Dermis lymphatic vessel endothelial cell (primary cell): ENCODE results near the gene ZNF106. TPM values are rescaled to one million over a fixed set of nuclear protein-coding genes. Genes with fewer than 3 reads are reported as not detected.

ENCODE experiments used
- total RNA-seq: library from RNA; depleted of rRNA; stranded (reverse); fragments of >200 nt; gene quantifications from 2 replicates; pipeline ENCODE4 v1.2.1, GENCODE V29; 2014

Gene ZNF106
- 30.0 and 37.9 TPM in 2 replicates for total RNA-seq

GRCh38 chr15:42490671-42491538, at the start of gene ZNF106:
ZNF106 (minus strand) TSS chr15:42491141; CDS start chr15:42472289, 18,852 bp downstream.

GRCh38 chr15:42495361-42496212, 4.6 kb upstream of the ZNF106 start, which contains the start of gene SNAP23:
SNAP23 (plus strand) TSS chr15:42495634; CDS start chr15:42511847, 16,213 bp downstream.

Other genes with a start within 250 kb of the ZNF106 start
- gene GANC, start 217.9 kb downstream of the ZNF106 start, total RNA-seq, result 14.0 and 14.4 TPM in 2 replicates
- 61.5 and 64.3 TPM in 2 replicates for gene TMEM87A, start 217.7 kb downstream of the ZNF106 start, total RNA-seq
- 0.65 and 0.69 TPM in 2 replicates for gene CAPN3, start 131.6 kb downstream of the ZNF106 start, total RNA-seq
- 186 and 197 TPM in 2 replicates for gene SNAP23, start 4.5 kb upstream of the ZNF106 start, total RNA-seq
- 15.4 and 18.7 TPM in 2 replicates for gene LRRC57, start 57.7 kb upstream of the ZNF106 start, total RNA-seq
- gene HAUS2, start 57.7 kb upstream of the ZNF106 start, total RNA-seq, result 22.9 and 23.1 TPM in 2 replicates
- 6.9 and 7.6 TPM in 2 replicates for gene STARD9, start 84.5 kb upstream of the ZNF106 start, total RNA-seq
- gene CDAN1, start 246.0 kb upstream of the ZNF106 start, total RNA-seq, result 9.2 and 9.5 TPM in 2 replicates